GM06990 (cell line): ENCODE measurements around the gene KATNAL1.

Experiments used
- DNase-seq: peaks from one replicate; pipeline ENCODE4 v3.0.0-alpha.2; 2011; ENCODE audit not compliant: insufficient read length; ENCODE audit errors: extremely low read depth
- H3K27me3 ChIP-seq: replicated peaks from 2 replicates; pipeline ENCODE4 v1.6.0; 2011; ENCODE audit warnings: low read length; ENCODE audit not compliant: control insufficient read depth, insufficient read depth
- H3K36me3 ChIP-seq: 2 replicates; pipeline ENCODE4 v1.5.1; 2011; ENCODE audit warnings: low read length; ENCODE audit not compliant: control insufficient read depth, insufficient read depth
- H3K4me3 ChIP-seq: replicated peaks from 2 replicates; pipeline ENCODE4 v1.5.1; 2011; ENCODE audit warnings: low read depth, mild to moderate bottlenecking, control low read depth, low read length
- TF ChIP-seq, protein P1 (sequence below): IDR thresholded peaks from 2 replicates; pipeline ENCODE4 v1.5.1; 2011; ENCODE audit warnings: low read length, control low read depth, mild to moderate bottlenecking, inconsistent platforms; ENCODE audit not compliant: insufficient read depth, poor library complexity, severe bottlenecking

The KATNAL1 gene

DNA sequence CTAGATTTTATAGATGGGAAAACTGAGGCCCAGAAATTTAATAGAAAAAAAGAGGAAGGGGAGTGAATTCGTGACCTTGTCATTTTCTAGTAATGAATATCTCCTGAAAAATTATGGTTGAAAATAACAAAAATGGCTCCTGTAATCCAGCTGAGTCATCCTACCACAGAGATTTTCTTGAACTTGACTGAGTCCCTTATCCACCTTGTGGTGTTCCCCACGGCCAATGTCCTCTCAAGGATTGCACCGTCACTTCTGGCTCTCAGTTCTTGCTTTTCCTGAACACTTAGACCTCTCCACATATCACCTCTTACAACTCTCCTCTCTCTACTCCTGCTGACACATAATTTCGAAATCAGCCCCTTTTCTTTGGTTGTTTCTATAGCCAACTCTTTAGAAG, 1.2 kb upstream of the KATNAL1 start:
- DNase-seq: no peak
- H3K4me3 ChIP-seq: no peak overlapping the region

DNA sequence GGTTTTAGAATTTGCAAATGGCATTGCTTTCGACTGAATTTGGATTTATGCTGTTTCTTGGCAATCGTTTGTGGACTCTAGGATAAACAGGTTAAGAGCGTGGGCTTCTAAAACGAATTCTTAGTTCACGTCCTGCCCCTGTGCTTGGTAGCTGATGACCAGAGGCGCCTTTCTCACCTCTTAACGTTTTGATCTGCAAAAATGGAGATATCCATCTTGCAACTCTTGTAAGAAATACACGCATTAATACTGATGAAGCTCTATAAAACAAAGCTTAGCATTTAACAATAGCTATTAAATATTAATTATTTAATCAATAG, 580 bp upstream of the KATNAL1 start:
- TF ChIP-seq, protein P1, sequence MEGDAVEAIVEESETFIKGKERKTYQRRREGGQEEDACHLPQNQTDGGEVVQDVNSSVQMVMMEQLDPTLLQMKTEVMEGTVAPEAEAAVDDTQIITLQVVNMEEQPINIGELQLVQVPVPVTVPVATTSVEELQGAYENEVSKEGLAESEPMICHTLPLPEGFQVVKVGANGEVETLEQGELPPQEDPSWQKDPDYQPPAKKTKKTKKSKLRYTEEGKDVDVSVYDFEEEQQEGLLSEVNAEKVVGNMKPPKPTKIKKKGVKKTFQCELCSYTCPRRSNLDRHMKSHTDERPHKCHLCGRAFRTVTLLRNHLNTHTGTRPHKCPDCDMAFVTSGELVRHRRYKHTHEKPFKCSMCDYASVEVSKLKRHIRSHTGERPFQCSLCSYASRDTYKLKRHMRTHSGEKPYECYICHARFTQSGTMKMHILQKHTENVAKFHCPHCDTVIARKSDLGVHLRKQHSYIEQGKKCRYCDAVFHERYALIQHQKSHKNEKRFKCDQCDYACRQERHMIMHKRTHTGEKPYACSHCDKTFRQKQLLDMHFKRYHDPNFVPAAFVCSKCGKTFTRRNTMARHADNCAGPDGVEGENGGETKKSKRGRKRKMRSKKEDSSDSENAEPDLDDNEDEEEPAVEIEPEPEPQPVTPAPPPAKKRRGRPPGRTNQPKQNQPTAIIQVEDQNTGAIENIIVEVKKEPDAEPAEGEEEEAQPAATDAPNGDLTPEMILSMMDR: no peak
- H3K27me3 ChIP-seq: no peaks in the 10 kb centered on the region
- H3K4me3 ChIP-seq: peak overlapping the region; percentile 93
- no peak for DNase-seq
- H3K36me3 ChIP-seq: no peaks in the 10 kb centered on the region

More for the DNA sequence above, 1.2 kb upstream of the KATNAL1 start:
- H3K27me3 ChIP-seq: no peaks in the 10 kb centered on the region
- H3K36me3 ChIP-seq: no peaks in the 10 kb centered on the region
- TF ChIP-seq, protein P1: no peak

DNA sequence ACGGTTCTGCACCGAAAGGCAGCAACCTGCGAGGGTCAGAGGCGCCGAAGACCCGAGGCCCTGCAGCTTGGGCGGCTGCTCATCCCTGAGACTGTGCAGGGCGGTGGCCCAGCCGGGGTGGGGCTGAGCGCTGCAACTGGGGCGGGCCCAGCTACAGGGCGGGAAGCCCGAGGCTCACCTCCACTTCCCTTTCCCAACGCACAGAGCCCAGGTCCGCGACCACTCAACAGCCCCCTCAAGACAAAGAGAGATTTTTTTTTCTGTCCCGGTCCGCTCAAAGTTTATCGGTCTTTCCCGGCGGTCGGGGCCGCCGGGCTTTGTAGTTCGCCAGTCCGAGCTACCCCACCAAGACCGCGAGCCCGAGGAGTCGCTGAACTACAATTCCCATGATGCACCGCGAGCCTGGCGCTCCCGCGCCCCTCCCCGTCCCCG, 573 bp downstream of the KATNAL1 start:
- peak overlapping the region; percentile 93 for H3K4me3 ChIP-seq
- DNase-seq: peak; percentile 93
- TF ChIP-seq, protein P1: no peak
- H3K27me3 ChIP-seq: no peaks in the 10 kb centered on the region
- no peaks in the 10 kb centered on the region for H3K36me3 ChIP-seq

DNA sequence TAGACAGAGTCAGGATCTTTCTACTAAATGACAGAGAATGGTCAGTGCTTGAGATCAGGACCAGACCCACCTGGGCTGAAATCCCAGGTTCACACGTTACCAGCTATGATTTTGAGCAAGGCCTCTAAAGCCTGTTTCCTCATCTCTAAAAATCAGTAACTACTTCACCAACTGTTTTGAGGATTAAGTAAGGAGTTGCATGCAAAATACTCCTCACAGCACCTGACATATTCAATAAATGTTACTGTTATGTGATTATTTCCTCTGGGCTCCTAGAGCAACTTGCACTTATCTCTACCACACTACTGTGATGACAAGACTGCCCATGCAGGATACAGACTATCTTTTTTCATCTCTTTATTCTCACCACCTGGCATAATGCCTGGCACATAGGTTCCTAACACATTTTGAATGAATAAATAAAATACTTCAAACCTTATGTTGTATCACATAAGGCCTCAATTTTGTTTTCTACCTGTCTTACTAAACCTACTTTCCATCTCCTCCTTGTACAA, 1.8 kb downstream of the KATNAL1 start:
- DNase-seq: no peak
- Histone ChIP-seq H3K4me3 (no peak overlapping the region), H3K27me3 (no peaks in the 10 kb centered on the region), H3K36me3 (no peaks in the 10 kb centered on the region)
- TF ChIP-seq, protein P1: no peak

DNA sequence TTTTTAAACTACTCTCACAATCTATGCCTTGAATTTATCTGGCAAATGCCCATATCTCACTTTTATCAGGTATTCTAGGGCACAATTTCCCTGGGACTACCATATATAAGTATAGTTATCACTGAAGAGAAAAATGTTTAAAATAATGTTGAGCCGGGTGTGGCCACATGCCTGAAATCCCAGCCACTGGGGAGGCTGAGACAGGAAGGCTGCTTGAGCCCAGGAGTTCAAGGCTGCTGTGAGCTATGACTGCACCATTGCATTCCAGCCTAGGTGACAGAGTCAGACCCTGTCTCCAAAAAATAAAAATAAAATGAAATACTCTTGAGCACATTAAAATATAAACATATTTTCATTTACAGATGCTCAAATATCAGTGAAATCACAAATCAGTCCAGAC, 4.1 kb downstream of the KATNAL1 start:
- Histone ChIP-seq H3K36me3 (no peaks in the 10 kb centered on the region), H3K27me3 (no peaks in the 10 kb centered on the region), H3K4me3 (no peak overlapping the region)
- DNase-seq: no peak
- TF ChIP-seq, protein P1: no peak

DNA sequence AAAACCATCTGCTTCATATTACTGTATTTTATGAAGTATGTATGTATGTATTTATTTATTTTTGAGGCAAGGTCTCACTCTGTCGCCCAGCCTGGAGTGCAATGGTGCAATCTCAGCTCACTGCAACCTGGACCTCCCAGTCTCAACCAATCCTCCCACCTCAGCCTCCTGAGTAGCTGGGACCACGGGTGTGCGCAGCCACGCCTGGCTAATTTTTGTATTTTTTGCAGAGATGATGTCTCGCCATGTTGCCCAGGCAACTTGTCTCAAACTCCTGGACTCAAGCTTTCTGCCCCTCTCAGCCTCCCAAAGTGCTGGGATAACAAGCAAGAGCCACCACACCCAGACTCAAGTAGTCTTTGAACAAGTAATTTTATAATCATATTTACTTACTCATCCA, 5.5 kb downstream of the KATNAL1 start:
- Histone ChIP-seq H3K36me3 (no peaks in the 10 kb centered on the region), H3K27me3 (no peaks in the 10 kb centered on the region), H3K4me3 (no peak overlapping the region)
- DNase-seq: no peak
- TF ChIP-seq, protein P1: no peak
